Thyroid gland (tissue), 4 donors: ENCODE data around the gene TTC36. TPM values are rescaled to one million over a fixed set of nuclear protein-coding genes. Genes with fewer than 3 reads are reported as not detected.

Source experiments
- DNase-seq, 2 donors: peaks; one replicate each; pipeline ENCODE4 v3.0.0-alpha.2; 2019
- H3K27ac ChIP-seq, 3 donors: fragments of 200-600 bp; sonication (generic); 1 replicate in 2 of 3; 2 replicates in 1 of 3; pipeline ENCODE4 v1.5.1; 2016 to 2019; ENCODE audit warnings: mild to moderate bottlenecking in 1 of 3, moderate library complexity in 1 of 3
- H3K27me3 ChIP-seq: fragments of 200-600 bp; sonication (generic); one replicate; pipeline ENCODE4 v1.5.1; 2019
- H3K36me3 ChIP-seq, 2 donors: fragments of 200-600 bp; sonication (generic); one replicate each; pipeline ENCODE4 v1.5.1; 2016 to 2019
- H3K4me1 ChIP-seq, 2 donors: fragments of 200-600 bp; sonication (generic); one replicate each; pipeline ENCODE4 v1.5.1; 2017 to 2019
- H3K4me3 ChIP-seq, 3 donors: fragments of 200-600 bp; sonication (generic); replicated peaks in 1 of 3; 1 replicate in 2 of 3; 2 replicates in 1 of 3; pipeline ENCODE4 v1.5.1; 2016; ENCODE audit warnings: mild to moderate bottlenecking in 1 of 3
- H3K9me3 ChIP-seq: fragments of 200-600 bp; sonication (generic); one replicate; pipeline ENCODE4 v1.5.1; 2017
- POLR2A ChIP-seq, 2 donors: fragments of 450-650 bp; IDR thresholded peaks; one replicate each; pipeline ENCODE4 v1.6.1; 2017; ENCODE audit warnings: antibody characterized with exemption in 2 of 2, mild to moderate bottlenecking in 2 of 2, moderate library complexity in 1 of 2
- WGBS, 2 donors: methylation state at CpG; one replicate each; pipeline ENCODE4 v1.1.5; 2017; 5-methylcytosine and 5-hydroxymethylcytosine counted together
- intact Hi-C: fragments of 100-400 bp; cut with DNase I; formaldehyde crosslinking; loops from one replicate; pipeline ENCODE4 v1.15.1; 2023
- total RNA-seq, 4 donors: library from RNA; depleted of rRNA; stranded (reverse); fragments of >200 nt; gene quantifications; one replicate each; pipeline ENCODE4 v1.2.3, GENCODE V29; 2016
- TF ChIP-seq, protein P1 (sequence below), 6 experiments: fragments of 200-600 bp in 3 of 6; fragments of 450-650 bp in 3 of 6; sonication (generic) in 3 of 6; IDR thresholded peaks; one replicate each; pipeline ENCODE4 v1.5.1; 2016 to 2019; ENCODE audit warnings: antibody characterized with exemption in 6 of 6, mild to moderate bottlenecking in 2 of 6, inconsistent platforms in 1 of 6, moderate library complexity in 1 of 6

The TTC36 gene
- total RNA-seq, 4 donors from 2014 or later = 0.78 to 4.9 TPM; not detected in 2

DNA sequence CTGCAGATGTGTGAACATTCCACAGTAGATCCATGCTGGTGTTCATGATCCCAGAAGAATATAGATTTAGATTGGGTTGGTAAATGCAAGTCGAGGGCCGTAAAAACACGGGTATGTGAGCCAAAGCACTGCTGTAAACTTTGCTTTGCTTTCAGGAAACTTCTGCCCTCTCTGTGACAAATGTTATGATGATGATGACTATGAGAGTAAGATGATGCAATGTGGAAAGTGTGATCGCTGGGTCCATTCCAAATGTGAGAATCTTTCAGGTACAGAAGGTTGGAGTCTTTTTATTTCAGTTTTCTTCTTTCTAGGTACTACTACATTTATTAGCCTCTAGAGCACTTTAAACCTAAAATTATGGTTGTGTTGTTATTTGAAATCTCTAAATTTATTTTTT is 36.2 kb upstream of the TTC36 start:
- Histone ChIP-seq H3K27me3 (no peaks in the 10 kb centered on the region), H3K36me3 (peaks cover 53 to 59% of the 10 kb centered on the region in 2 donors), H3K4me1 (no peaks in the 10 kb centered on the region), H3K27ac (no peak overlapping the region), H3K9me3 (no peaks in the 10 kb centered on the region), H3K4me3 (no peak overlapping the region)
- 92 to 93% methylated on average over 4 of the region's 4 CpGs for WGBS, 2 donors
- DNase-seq = no peak
- TF ChIP-seq, protein P1, sequence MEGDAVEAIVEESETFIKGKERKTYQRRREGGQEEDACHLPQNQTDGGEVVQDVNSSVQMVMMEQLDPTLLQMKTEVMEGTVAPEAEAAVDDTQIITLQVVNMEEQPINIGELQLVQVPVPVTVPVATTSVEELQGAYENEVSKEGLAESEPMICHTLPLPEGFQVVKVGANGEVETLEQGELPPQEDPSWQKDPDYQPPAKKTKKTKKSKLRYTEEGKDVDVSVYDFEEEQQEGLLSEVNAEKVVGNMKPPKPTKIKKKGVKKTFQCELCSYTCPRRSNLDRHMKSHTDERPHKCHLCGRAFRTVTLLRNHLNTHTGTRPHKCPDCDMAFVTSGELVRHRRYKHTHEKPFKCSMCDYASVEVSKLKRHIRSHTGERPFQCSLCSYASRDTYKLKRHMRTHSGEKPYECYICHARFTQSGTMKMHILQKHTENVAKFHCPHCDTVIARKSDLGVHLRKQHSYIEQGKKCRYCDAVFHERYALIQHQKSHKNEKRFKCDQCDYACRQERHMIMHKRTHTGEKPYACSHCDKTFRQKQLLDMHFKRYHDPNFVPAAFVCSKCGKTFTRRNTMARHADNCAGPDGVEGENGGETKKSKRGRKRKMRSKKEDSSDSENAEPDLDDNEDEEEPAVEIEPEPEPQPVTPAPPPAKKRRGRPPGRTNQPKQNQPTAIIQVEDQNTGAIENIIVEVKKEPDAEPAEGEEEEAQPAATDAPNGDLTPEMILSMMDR (IDR thresholded peaks at IDR 0.05) = no peak
- TF ChIP-seq POLR2A (IDR thresholded peaks at IDR 0.05) = no peak
- intact Hi-C loops = no loop called here

DNA sequence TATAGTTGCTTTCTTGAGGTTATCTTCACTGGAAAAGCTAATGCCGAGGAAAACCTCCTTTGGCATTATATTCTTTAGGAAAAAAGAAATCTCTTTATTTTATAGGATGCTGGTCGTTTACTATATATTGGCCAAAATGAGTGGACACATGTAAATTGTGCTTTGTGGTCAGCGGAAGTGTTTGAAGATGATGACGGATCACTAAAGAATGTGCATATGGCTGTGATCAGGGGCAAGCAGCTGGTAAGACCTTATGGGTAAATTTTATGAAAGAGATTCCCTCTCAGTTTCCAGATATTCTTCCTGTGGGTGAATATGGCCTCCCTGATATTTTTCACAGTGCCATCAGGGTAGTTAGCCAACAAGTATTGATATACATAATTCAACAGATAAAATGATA is 29.4 kb upstream of the TTC36 start:
- Histone ChIP-seq H3K4me1 (no peaks in the 10 kb centered on the region), H3K9me3 (no peaks in the 10 kb centered on the region), H3K4me3 (no peak overlapping the region), H3K36me3 (peaks cover 87 to 90% of the 10 kb centered on the region in 2 donors), H3K27me3 (no peaks in the 10 kb centered on the region), H3K27ac (no peak overlapping the region)
- intact Hi-C loops = no loop called here
- TF ChIP-seq, protein P1 (IDR thresholded peaks at IDR 0.05) = no peak
- no peak for TF ChIP-seq POLR2A (IDR thresholded peaks at IDR 0.05)
- WGBS, 2 donors = 93 to 95% methylated on average over 4 of the region's 4 CpGs
- no peak for DNase-seq

DNA sequence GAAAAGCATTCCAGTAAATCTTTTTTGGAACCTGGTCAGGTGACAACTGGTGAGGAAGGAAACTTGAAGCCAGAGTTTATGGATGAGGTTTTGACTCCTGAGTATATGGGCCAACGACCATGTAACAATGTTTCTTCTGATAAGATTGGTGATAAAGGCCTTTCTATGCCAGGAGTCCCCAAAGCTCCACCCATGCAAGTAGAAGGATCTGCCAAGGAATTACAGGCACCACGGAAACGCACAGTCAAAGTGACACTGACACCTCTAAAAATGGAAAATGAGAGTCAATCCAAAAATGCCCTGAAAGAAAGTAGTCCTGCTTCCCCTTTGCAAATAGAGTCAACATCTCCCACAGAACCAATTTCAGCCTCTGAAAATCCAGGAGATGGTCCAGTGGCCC is 24.1 kb upstream of the TTC36 start:
- Histone ChIP-seq H3K4me1 (no peaks in the 10 kb centered on the region), H3K27ac (no peak overlapping the region), H3K27me3 (no peaks in the 10 kb centered on the region), H3K4me3 (no peak overlapping the region), H3K9me3 (no peaks in the 10 kb centered on the region), H3K36me3 (peaks cover 92 to 96% of the 10 kb centered on the region in 2 donors)
- TF ChIP-seq, protein P1 (IDR thresholded peaks at IDR 0.05) = no peak
- no peak for TF ChIP-seq POLR2A (IDR thresholded peaks at IDR 0.05)
- 82% methylated on average over 3 of the region's 3 CpGs for WGBS, 2 donors
- no peak for DNase-seq
- intact Hi-C loops = no loop called here

DNA sequence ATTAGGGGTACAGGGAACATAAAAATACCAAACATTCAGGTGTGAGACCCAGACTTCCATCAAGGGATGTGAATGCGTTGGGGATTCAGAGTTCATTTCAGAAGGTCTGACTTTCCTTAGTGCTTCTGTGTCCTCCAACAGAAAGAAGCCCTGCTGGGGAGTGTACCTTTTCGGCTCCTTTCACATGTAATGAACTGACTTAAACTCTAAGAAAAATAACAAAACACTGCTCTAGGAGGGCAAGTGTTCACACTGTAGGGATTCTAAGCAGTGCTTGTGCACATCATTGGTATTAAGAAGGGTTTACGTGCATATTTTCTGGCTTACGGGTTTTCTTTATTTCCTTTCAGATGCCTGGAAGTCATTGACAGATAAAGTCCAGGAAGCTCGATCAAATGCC is 15.7 kb upstream of the TTC36 start:
- H3K4me3 ChIP-seq = no peak overlapping the region
- H3K36me3 ChIP-seq = peaks cover 87 to 94% of the 10 kb centered on the region in 2 donors

DNA sequence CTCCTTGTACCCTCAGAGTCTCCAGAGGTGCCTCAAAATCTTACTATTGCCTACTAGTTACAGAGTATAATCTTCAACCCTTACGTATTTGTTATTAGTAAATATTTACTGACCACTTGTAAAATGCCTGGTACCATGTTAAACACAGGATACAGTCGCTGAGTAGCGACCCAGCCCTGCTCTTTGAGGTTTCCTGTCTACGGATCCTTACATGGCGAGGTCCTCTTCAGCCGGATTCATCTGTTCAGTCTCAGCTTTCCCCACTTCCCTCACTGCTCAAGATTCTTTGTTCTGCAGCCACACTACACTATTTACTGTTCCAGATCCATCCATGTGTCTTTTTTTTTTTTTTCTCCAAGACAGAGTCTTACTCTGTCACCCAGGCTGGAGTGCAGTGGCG is 13.2 kb upstream of the TTC36 start:
- Histone ChIP-seq H3K27me3 (no peaks in the 10 kb centered on the region), H3K36me3 (peaks cover 79 to 83% of the 10 kb centered on the region in 2 donors), H3K4me3 (no peak overlapping the region), H3K9me3 (no peaks in the 10 kb centered on the region), H3K27ac (no peak overlapping the region), H3K4me1 (no peaks in the 10 kb centered on the region)
- 84 to 90% methylated on average over 7 of the region's 7 CpGs for WGBS, 2 donors
- DNase-seq = no peak
- intact Hi-C loops = no loop called here
- TF ChIP-seq, protein P1 (IDR thresholded peaks at IDR 0.05) = no peak
- TF ChIP-seq POLR2A (IDR thresholded peaks at IDR 0.05) = no peak

More for the DNA sequence above, 15.7 kb upstream of the TTC36 start:
- intact Hi-C loops = no loop called here
- H3K27me3 ChIP-seq = no peaks in the 10 kb centered on the region
- H3K4me1 ChIP-seq = no peaks in the 10 kb centered on the region
- no peak overlapping the region for H3K27ac ChIP-seq
- DNase-seq = no peak
- no peaks in the 10 kb centered on the region for H3K9me3 ChIP-seq
- 92 to 95% methylated on average over 5 of the region's 5 CpGs for WGBS, 2 donors
- TF ChIP-seq, protein P1 (IDR thresholded peaks at IDR 0.05) = no peak
